RWPE2 (cell line): ENCODE results near the gene SQOR.

Source experiments
- ATAC-seq: fragments of 200-7000 bp; cut with Tn5 transposase; 3 replicates; pipeline ENCODE4 v1.9.1; 2021; ENCODE audit warnings: low read depth
- DNase-seq: peaks from one replicate; pipeline ENCODE4 v3.0.0-alpha.2; 2020; ENCODE audit warnings: low spot score
- H3K27ac ChIP-seq: fragments of 450-650 bp; 2 replicates; pipeline ENCODE4 v1.5.1; 2017; ENCODE audit warnings: mild to moderate bottlenecking; ENCODE audit not compliant: poor library complexity, severe bottlenecking
- H3K27me3 ChIP-seq: fragments of 250-450 bp; sonication (Bioruptor Pico); 2 replicates; pipeline ENCODE4 v1.5.1; 2021; ENCODE audit warnings: mild to moderate bottlenecking, moderate library complexity; ENCODE audit not compliant: insufficient read depth, poor library complexity, severe bottlenecking
- H3K36me3 ChIP-seq: fragments of 250-450 bp; sonication (Bioruptor Pico); 2 replicates; pipeline ENCODE4 v1.5.1; 2020; ENCODE audit warnings: low read depth, mild to moderate bottlenecking, moderate library complexity
- H3K4me1 ChIP-seq: fragments of 250-450 bp; sonication (Bioruptor Pico); 2 replicates; pipeline ENCODE4 v1.5.1; 2021; ENCODE audit warnings: mild to moderate bottlenecking, moderate library complexity; ENCODE audit not compliant: insufficient read depth, poor library complexity, severe bottlenecking
- H3K4me3 ChIP-seq: fragments of 250-450 bp; sonication (Bioruptor Pico); 2 replicates; pipeline ENCODE4 v1.5.1; 2021; ENCODE audit warnings: mild to moderate bottlenecking, moderate library complexity; ENCODE audit not compliant: severe bottlenecking
- H3K9me3 ChIP-seq: fragments of 250-450 bp; sonication (Bioruptor Pico); 2 replicates; pipeline ENCODE4 v1.5.1; 2021; ENCODE audit warnings: mild to moderate bottlenecking, moderate library complexity; ENCODE audit not compliant: severe bottlenecking
- CTCF ChIP-seq: fragments of 450-650 bp; IDR thresholded peaks from one replicate; pipeline ENCODE4 v1.5.1; 2017; ENCODE audit warnings: mild to moderate bottlenecking, moderate library complexity; ENCODE audit not compliant: poor library complexity, severe bottlenecking

SQOR gene

GRCh38 chr15:45641999-45642932, 7.4 kb downstream of the SQOR start:
- TF ChIP-seq CTCF = no peak
- ATAC-seq (peak; percentile 12), DNase-seq (no peak)
- Histone ChIP-seq H3K27ac (peak overlapping the region; percentile 100), H3K36me3 (peaks cover 27% of the 10 kb centered on the region), H3K4me1 (peaks cover 94% of the 10 kb centered on the region), H3K9me3 (no peaks in the 10 kb centered on the region), H3K27me3 (no peaks in the 10 kb centered on the region), H3K4me3 (no peak overlapping the region)

GRCh38 chr15:45644437-45644836, 9.6 kb downstream of the SQOR start:
- ATAC-seq = no peak
- no peak for TF ChIP-seq CTCF
- Histone ChIP-seq H3K36me3 (peaks cover 15% of the 10 kb centered on the region), H3K4me1 (peaks cover 95% of the 10 kb centered on the region), H3K4me3 (no peak overlapping the region), H3K9me3 (no peaks in the 10 kb centered on the region), H3K27me3 (no peaks in the 10 kb centered on the region), H3K27ac (peak overlapping the region; percentile 100)
- no peak for DNase-seq

- DNase-seq (no peak), ATAC-seq (peak; percentile 26)
- peaks cover 94% of the 10 kb centered on the region for H3K4me1 ChIP-seq
- TF ChIP-seq CTCF = no peak
- peaks cover 11% of the 10 kb centered on the region for H3K36me3 ChIP-seq
- H3K9me3 ChIP-seq = no peaks in the 10 kb centered on the region
- H3K27me3 ChIP-seq = no peaks in the 10 kb centered on the region
- no peak overlapping the region for H3K4me3 ChIP-seq
- H3K27ac ChIP-seq = peak overlapping the region; percentile 100
Measured at GRCh38 chr15:45645026-45645980, 10.5 kb downstream of the SQOR start.

GRCh38 chr15:45646220-45646619, 11.4 kb downstream of the SQOR start:
- ATAC-seq = no peak; the same call in 2 of the 3 replicates
- Histone ChIP-seq H3K9me3 (no peaks in the 10 kb centered on the region), H3K27me3 (no peaks in the 10 kb centered on the region), H3K4me1 (peaks cover 85% of the 10 kb centered on the region), H3K27ac (peak overlapping the region; percentile 100), H3K36me3 (peaks cover 16% of the 10 kb centered on the region), H3K4me3 (no peak overlapping the region)
- no peak for DNase-seq
- no peak for TF ChIP-seq CTCF
